ENCODE measurements around the gene PTGR3.

- no peak for TF ChIP-seq CTCF (IDR thresholded peaks at IDR 0.05 in 8 of 11, conservative IDR thresholded peaks at IDR 0.05 in 3 of 11)
- no peak for TF ChIP-seq POLR2A (IDR thresholded peaks at IDR 0.05)
- no peak for TF ChIP-seq POLR2AphosphoS5 (IDR thresholded peaks at IDR 0.05)
Observed at GRCh38 chr18:75234901-75235300, 26.0 kb upstream of the PTGR3 start.
